WTC11 (cell line): ENCODE measurements around the gene CACNB4.

ENCODE experiments used
- ATF3 ChIP-seq: sonication (generic); formaldehyde crosslinking; conservative IDR thresholded peaks from 2 replicates; pipeline ENCODE4 v1.8.1; 2022; ENCODE audit warnings: mild to moderate bottlenecking, missing genetic modification reagents
- CREB1 ChIP-seq: sonication (generic); formaldehyde crosslinking; IDR thresholded peaks from 2 replicates; pipeline ENCODE4 v1.8.0; 2023; ENCODE audit warnings: mild to moderate bottlenecking, missing genetic modification reagents
- CTCF ChIP-seq: fragments of 200-600 bp; IDR thresholded peaks from 2 replicates; pipeline ENCODE4 v1.8.0; 2022; ENCODE audit warnings: antibody characterized with exemption
- FOXK1 ChIP-seq: sonication (generic); formaldehyde crosslinking; IDR thresholded peaks from 2 replicates; pipeline ENCODE4 v1.8.0; 2022; ENCODE audit warnings: mild to moderate bottlenecking, moderate library complexity, missing genetic modification reagents
- GABPB1 ChIP-seq: sonication (generic); formaldehyde crosslinking; IDR thresholded peaks from 2 replicates; pipeline ENCODE4 v1.8.1; 2023; ENCODE audit warnings: mild to moderate bottlenecking, missing genetic modification reagents
- IRF2 ChIP-seq: sonication (generic); formaldehyde crosslinking; IDR thresholded peaks from 2 replicates; pipeline ENCODE4 v1.8.0; 2022; ENCODE audit warnings: low read depth, missing genetic modification reagents, borderline replicate concordance
- JUN ChIP-seq: sonication (generic); formaldehyde crosslinking; IDR thresholded peaks from 2 replicates; pipeline ENCODE4 v1.8.0; 2023; ENCODE audit warnings: mild to moderate bottlenecking, missing genetic modification reagents
- MLX ChIP-seq: sonication (generic); formaldehyde crosslinking; IDR thresholded peaks from 2 replicates; pipeline ENCODE4 v1.8.1; 2023; ENCODE audit warnings: mild to moderate bottlenecking, missing genetic modification reagents, moderate library complexity
- NFYB ChIP-seq: sonication (generic); formaldehyde crosslinking; conservative IDR thresholded peaks from 2 replicates; pipeline ENCODE4 v1.8.0; 2022; ENCODE audit warnings: low read depth, missing genetic modification reagents
- NR2C2 ChIP-seq: sonication (generic); formaldehyde crosslinking; IDR thresholded peaks from 2 replicates; pipeline ENCODE4 v1.8.0; 2022; ENCODE audit warnings: mild to moderate bottlenecking, missing genetic modification reagents
- PREB ChIP-seq: sonication (generic); formaldehyde crosslinking; IDR thresholded peaks from 2 replicates; pipeline ENCODE4 v1.8.1; 2022; ENCODE audit warnings: mild to moderate bottlenecking, missing genetic modification reagents, moderate library complexity, borderline replicate concordance
- SMAD4 ChIP-seq: sonication (generic); formaldehyde crosslinking; IDR thresholded peaks from 2 replicates; pipeline ENCODE4 v1.8.0; 2022; ENCODE audit warnings: mild to moderate bottlenecking, missing genetic modification reagents
- USF1 ChIP-seq: sonication (generic); formaldehyde crosslinking; IDR thresholded peaks from 2 replicates; pipeline ENCODE4 v1.8.0; 2022; ENCODE audit warnings: mild to moderate bottlenecking, missing genetic modification reagents
- ZNF263 ChIP-seq: sonication (generic); formaldehyde crosslinking; IDR thresholded peaks from 2 replicates; pipeline ENCODE4 v1.8.1; 2022; ENCODE audit warnings: low read depth, mild to moderate bottlenecking, moderate library complexity, missing genetic modification reagents

- TF ChIP-seq NR2C2 (CRISPR knock-in tag) (no peak), FOXK1 (CRISPR knock-in tag) (no peak), USF1 (no peak), CTCF (no peak), IRF2 (no peak), GABPB1 (CRISPR knock-in tag) (no peak), NFYB (CRISPR knock-in tag) (no peak), SMAD4 (CRISPR knock-in tag) (no peak), JUN (no peak), ZNF263 (CRISPR knock-in tag) (no peak), PREB (CRISPR knock-in tag) (no peak), MLX (CRISPR knock-in tag) (no peak), ATF3 (CRISPR knock-in tag) (no peak), CREB1 (CRISPR knock-in tag) (no peak)
Measured at GRCh38 chr2:152049541-152049940, 49.3 kb downstream of the CACNB4 start.
